PC-9 (cell line): ENCODE results near the gene ABLIM2. TPM values are rescaled to one million over a fixed set of nuclear protein-coding genes. Genes with fewer than 3 reads are reported as not detected.

Source experiments
- BruUV-seq: library from RNA; stranded (reverse); fragments of 400-500 nt; replicated peaks from 2 replicates; lab custom pipeline; 2021; lab: Mats Ljungman, UMichigan
- CTCF ChIA-PET: fragments of 300-600 bp; sonication (Branson Sonifier 250); formaldehyde crosslinking; loops from one replicate; lab custom pipeline; 2022; ENCODE audit warnings: antibody characterized with exemption; lab: Charles Lee
- POLR2A ChIA-PET: fragments of 300-600 bp; sonication (Branson Sonifier 250); formaldehyde crosslinking; loops from one replicate; lab custom pipeline; 2022; ENCODE audit warnings: antibody characterized with exemption; ENCODE audit not compliant: unreplicated experiment; lab: Charles Lee
- DNase-seq, 2 experiments: peaks; one replicate each; pipeline versions ENCODE4 v3.0.0 to v3.0.0-alpha.2; 2015 to 2022; ENCODE audit warnings: mixed read lengths in 1 of 2
- H2AFZ ChIP-seq: fragments of 200-600 bp; sonication (generic); 2 replicates; pipeline ENCODE4 v1.8.1; 2017; ENCODE audit warnings: antibody characterized with exemption
- H3F3A ChIP-seq: fragments of 200-600 bp; sonication (generic); 2 replicates; pipeline ENCODE4 v1.8.1; 2017; ENCODE audit warnings: antibody characterized with exemption, mild to moderate bottlenecking, low read depth; ENCODE audit not compliant: insufficient read depth
- H3K27ac ChIP-seq: fragments of 200-600 bp; sonication (generic); 2 replicates; pipeline ENCODE4 v1.6.1; 2016; ENCODE audit warnings: mixed run types
- H3K27me3 ChIP-seq: fragments of 200-600 bp; sonication (generic); 2 replicates; pipeline ENCODE4 v1.6.1; 2016; ENCODE audit warnings: low read depth, mixed run types; ENCODE audit not compliant: insufficient read depth
- H3K36me3 ChIP-seq: fragments of 200-600 bp; sonication (generic); 2 replicates; pipeline ENCODE4 v1.6.1; 2016; ENCODE audit warnings: low read depth, mixed run types
- H3K4me1 ChIP-seq: fragments of 200-600 bp; sonication (generic); replicated peaks from 2 replicates; pipeline ENCODE4 v1.6.1; 2016; ENCODE audit warnings: mixed run types; ENCODE audit not compliant: insufficient read depth
- H3K4me2 ChIP-seq: fragments of 200-600 bp; sonication (generic); 2 replicates; pipeline ENCODE4 v1.6.1; 2017; ENCODE audit warnings: mixed run types
- H3K4me3 ChIP-seq: fragments of 200-600 bp; sonication (generic); 2 replicates; pipeline ENCODE4 v1.6.1; 2016; ENCODE audit warnings: mixed run types
- H3K79me2 ChIP-seq: fragments of 200-600 bp; sonication (generic); 2 replicates; pipeline ENCODE4 v1.6.1; 2017; ENCODE audit warnings: low read depth, mixed run types
- H3K9me2 ChIP-seq: fragments of 200-600 bp; sonication (generic); 2 replicates; pipeline ENCODE4 v1.8.1; 2017; ENCODE audit warnings: mild to moderate bottlenecking; ENCODE audit not compliant: insufficient read depth
- H3K9me3 ChIP-seq: fragments of 200-600 bp; sonication (generic); 2 replicates; pipeline ENCODE4 v1.8.1; 2016; ENCODE audit warnings: low read depth; ENCODE audit not compliant: insufficient read depth
- H4K20me1 ChIP-seq: fragments of 200-600 bp; sonication (generic); 2 replicates; pipeline ENCODE4 v1.8.1; 2017; ENCODE audit not compliant: insufficient read depth
- CTCF ChIP-seq: fragments of 200-600 bp; sonication (generic); conservative IDR thresholded peaks from 2 replicates; pipeline ENCODE4 v1.6.1; 2017; ENCODE audit warnings: mixed run types, antibody characterized with exemption, mild to moderate bottlenecking, moderate library complexity
- EZH2 ChIP-seq: fragments of 200-600 bp; sonication (generic); IDR thresholded peaks from 2 replicates; pipeline ENCODE4 v1.8.0; 2017; ENCODE audit warnings: antibody characterized with exemption, low read depth
- intact Hi-C: fragments of 100-400 bp; cut with micrococcal nuclease; formaldehyde crosslinking; loops from one replicate; pipeline ENCODE4 v1.10.0; 2022; ENCODE audit not compliant: unreplicated experiment
- total RNA-seq: library from RNA; stranded (reverse); gene quantifications from 2 replicates; pipeline ENCODE4 v1.2.3, GENCODE V29; 2021

The ABLIM2 gene
- total RNA-seq, 1 experiment from 2014 or later, result 1.6 TPM

GRCh38 chr4:8069102-8069752 is 89.4 kb downstream of the ABLIM2 start:
- H2AFZ ChIP-seq, result no peak overlapping the region
- peaks cover 21% of the 10 kb centered on the region for H3K27me3 ChIP-seq
- H3F3A ChIP-seq, result no peaks in the 10 kb centered on the region
- no peaks in the 10 kb centered on the region for H3K4me1 ChIP-seq
- intact Hi-C loops, result no loop called here
- no peak for DNase-seq
- no peaks in the 10 kb centered on the region for H3K9me2 ChIP-seq
- no peak overlapping the region for H3K4me3 ChIP-seq
- H3K4me2 ChIP-seq, result no peak overlapping the region
- CTCF ChIA-PET, result no interaction called here
- no peaks in the 10 kb centered on the region for H3K36me3 ChIP-seq
- H3K9me3 ChIP-seq, result no peaks in the 10 kb centered on the region; the same call in 1 of the 2 replicates
- H3K27ac ChIP-seq, result no peak overlapping the region
- no TSS peak for BruUV-seq
- no peaks in the 10 kb centered on the region for H4K20me1 ChIP-seq
- no peaks in the 10 kb centered on the region for H3K79me2 ChIP-seq
- POLR2A ChIA-PET, result no interaction called here
- TF ChIP-seq EZH2 (no peak), CTCF (no peak)

GRCh38 chr4:8067945-8068896 is 90.4 kb downstream of the ABLIM2 start:
- peaks cover 21% of the 10 kb centered on the region for H3K27me3 ChIP-seq
- no peak for DNase-seq
- no peaks in the 10 kb centered on the region for H4K20me1 ChIP-seq
- H3K9me3 ChIP-seq, result no peaks in the 10 kb centered on the region; the same call in 1 of the 2 replicates
- intact Hi-C loops, result no loop called here
- no peaks in the 10 kb centered on the region for H3K4me1 ChIP-seq
- H3K36me3 ChIP-seq, result no peaks in the 10 kb centered on the region
- ChIA-PET CTCF (no interaction called here), POLR2A (no interaction called here)
- H3F3A ChIP-seq, result no peaks in the 10 kb centered on the region
- TF ChIP-seq CTCF, result no peak
- no peak for TF ChIP-seq EZH2
- H3K79me2 ChIP-seq, result no peaks in the 10 kb centered on the region
- no peak overlapping the region for H2AFZ ChIP-seq
- no peak overlapping the region for H3K4me3 ChIP-seq
- no peak overlapping the region for H3K4me2 ChIP-seq
- no TSS peak for BruUV-seq
- no peak overlapping the region for H3K27ac ChIP-seq
- H3K9me2 ChIP-seq, result no peaks in the 10 kb centered on the region

DNA sequence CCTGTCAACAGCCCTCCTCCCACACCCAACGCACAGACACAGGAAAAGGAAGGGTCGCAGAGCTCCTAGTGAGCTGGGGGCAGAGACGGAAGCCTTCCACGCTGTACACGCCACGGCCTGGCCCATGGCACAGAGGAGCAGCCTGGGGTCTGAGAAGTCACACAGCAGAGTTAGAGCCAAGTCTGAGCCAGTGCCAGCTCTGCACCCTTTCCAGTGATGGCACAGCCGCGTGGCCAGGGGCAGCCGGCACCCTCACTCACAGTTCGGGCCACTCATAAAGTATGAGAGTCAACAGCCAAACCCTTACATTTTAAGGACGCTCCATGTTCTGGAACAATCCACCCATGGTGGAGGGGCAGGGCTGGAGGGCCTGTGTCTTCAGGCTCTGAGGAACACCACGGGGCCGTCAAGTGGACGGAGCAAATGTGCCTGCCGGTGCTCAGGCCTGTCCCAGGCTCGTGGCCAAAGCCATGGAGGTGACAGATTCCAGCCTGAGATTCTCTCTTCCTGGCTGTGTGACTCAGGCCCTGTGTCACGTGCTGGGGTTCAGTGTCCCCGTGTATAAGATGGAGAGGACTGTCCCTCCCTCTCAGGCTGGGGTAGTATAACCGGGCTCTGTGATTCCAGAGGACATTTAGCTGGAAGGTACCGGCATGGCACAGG is 91.2 kb downstream of the ABLIM2 start:
- H2AFZ ChIP-seq, result no peak overlapping the region
- no TSS peak for BruUV-seq
- H3K4me2 ChIP-seq, result no peak overlapping the region
- no peak overlapping the region for H3K27ac ChIP-seq
- no peaks in the 10 kb centered on the region for H3K9me2 ChIP-seq
- H3K79me2 ChIP-seq, result no peaks in the 10 kb centered on the region
- DNase-seq, result no peak
- TF ChIP-seq EZH2 (no peak), CTCF (no peak)
- no peaks in the 10 kb centered on the region; the same call in 1 of the 2 replicates for H3K9me3 ChIP-seq
- ChIA-PET CTCF (no interaction called here), POLR2A (no interaction called here)
- H3K36me3 ChIP-seq, result no peaks in the 10 kb centered on the region
- intact Hi-C loops, result no loop called here
- no peaks in the 10 kb centered on the region for H4K20me1 ChIP-seq
- H3F3A ChIP-seq, result no peaks in the 10 kb centered on the region
- H3K27me3 ChIP-seq, result peaks cover 14% of the 10 kb centered on the region
- H3K4me1 ChIP-seq, result no peaks in the 10 kb centered on the region
- H3K4me3 ChIP-seq, result no peak overlapping the region
